ENCODE data around the gene SPOCK1.

DNA sequence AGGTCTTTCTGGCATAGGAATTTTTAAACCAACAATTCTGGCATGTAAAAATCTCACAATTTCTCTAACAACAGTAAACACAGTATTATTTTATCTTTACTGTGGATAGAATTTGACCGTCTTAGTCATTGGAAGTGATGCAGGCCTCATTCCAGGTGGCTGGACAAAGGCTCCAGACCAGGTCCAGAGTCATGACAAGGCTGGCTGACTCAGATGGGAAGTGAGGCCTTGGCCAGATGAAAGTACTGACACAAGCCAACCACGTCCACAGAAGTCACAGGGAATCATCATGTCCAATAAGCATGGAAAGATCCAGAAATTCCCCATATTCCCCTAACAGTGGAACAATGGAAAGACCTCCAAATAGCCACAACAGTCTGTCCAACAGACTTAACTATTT is 12.4 kb downstream of the SPOCK1 start:
- TF ChIP-seq CTCF (IDR thresholded peaks at IDR 0.05) (no peak), MAFK (IDR thresholded peaks at IDR 0.05; ENCODE audit: partially characterized antibody) (no peak), CBX2 (IDR thresholded peaks at IDR 0.05; ENCODE audit: borderline replicate concordance, low read depth) (no peak), MAZ (IDR thresholded peaks at IDR 0.05; ENCODE audit: borderline replicate concordance, low read depth, low read length) (no peak)
- TF ChIP-seq, protein P1, sequence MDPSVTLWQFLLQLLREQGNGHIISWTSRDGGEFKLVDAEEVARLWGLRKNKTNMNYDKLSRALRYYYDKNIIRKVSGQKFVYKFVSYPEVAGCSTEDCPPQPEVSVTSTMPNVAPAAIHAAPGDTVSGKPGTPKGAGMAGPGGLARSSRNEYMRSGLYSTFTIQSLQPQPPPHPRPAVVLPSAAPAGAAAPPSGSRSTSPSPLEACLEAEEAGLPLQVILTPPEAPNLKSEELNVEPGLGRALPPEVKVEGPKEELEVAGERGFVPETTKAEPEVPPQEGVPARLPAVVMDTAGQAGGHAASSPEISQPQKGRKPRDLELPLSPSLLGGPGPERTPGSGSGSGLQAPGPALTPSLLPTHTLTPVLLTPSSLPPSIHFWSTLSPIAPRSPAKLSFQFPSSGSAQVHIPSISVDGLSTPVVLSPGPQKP (IDR thresholded peaks at IDR 0.05; ENCODE audit: low read depth, low read length), result no peak
